SW 1271 (cell line): ENCODE data around the gene UBE2N.

Experiments used
- DNase-seq, 2 experiments: peaks; one replicate each; lab custom pipeline; 2025; lab: John Stamatoyannopoulos, UW

The UBE2N gene

GRCh38 chr12:93379981-93380361, 61.8 kb downstream of the UBE2N start:
- DNase-seq, result no peak

GRCh38 chr12:93379326-93379980, 62.3 kb downstream of the UBE2N start:
- DNase-seq, result no peak

- peak in 1 of 2 experiments; percentile 65 for DNase-seq
These were observed 62.8 kb downstream of the UBE2N start for GRCh38 chr12:93378998-93379325.

- DNase-seq, result peak; percentile 15 to 65
These were observed 63.4 kb downstream of the UBE2N start for GRCh38 chr12:93378196-93378997.

GRCh38 chr12:93377252-93378195, 64.2 kb downstream of the UBE2N start, which contains the start of gene NUDT4:
Gene NUDT4, plus strand, starts transcription at chr12:93377925. Its CDS starts 398 bp downstream, at chr12:93378323.
- DNase-seq, result peak; percentile 66 to 88

GRCh38 chr12:93376436-93377251, 65.1 kb downstream of the UBE2N start:
- DNase-seq, result no peak

GRCh38 chr12:93375906-93376305, 65.8 kb downstream of the UBE2N start:
- no peak for DNase-seq

GRCh38 chr12:93373961-93374656, 67.6 kb downstream of the UBE2N start:
- DNase-seq, result no peak

- no peak for DNase-seq
These were observed 70.8 kb downstream of the UBE2N start for GRCh38 chr12:93370947-93371346.

- no peak for DNase-seq
These were observed 72.2 kb downstream of the UBE2N start for GRCh38 chr12:93369505-93369904.

GRCh38 chr12:93368766-93369165, 73.0 kb downstream of the UBE2N start:
- DNase-seq, result no peak

- no peak for DNase-seq
These were observed 75.3 kb downstream of the UBE2N start for GRCh38 chr12:93366422-93366821.

GRCh38 chr12:93365616-93366405, 75.9 kb downstream of the UBE2N start:
- no peak for DNase-seq

GRCh38 chr12:93363841-93364297, 77.9 kb downstream of the UBE2N start:
- DNase-seq, result no peak

GRCh38 chr12:93361151-93361919, 80.4 kb downstream of the UBE2N start:
- no peak for DNase-seq

- DNase-seq, result no peak
These were observed 81.1 kb downstream of the UBE2N start for GRCh38 chr12:93360688-93361087.

- DNase-seq, result no peak
These were observed 82.9 kb downstream of the UBE2N start for GRCh38 chr12:93358821-93359220.

- DNase-seq, result no peak
These were observed 83.7 kb downstream of the UBE2N start for GRCh38 chr12:93358058-93358457.

GRCh38 chr12:93356214-93356613, 85.5 kb downstream of the UBE2N start:
- DNase-seq, result no peak
